ENCODE measurements around the gene APCDD1.
"Not testable (repeated sequence)": the region's sequence is repeated elsewhere in the genome, so short reads cannot be mapped to it uniquely, and the experiment has no call there.

APCDD1 gene

DNA sequence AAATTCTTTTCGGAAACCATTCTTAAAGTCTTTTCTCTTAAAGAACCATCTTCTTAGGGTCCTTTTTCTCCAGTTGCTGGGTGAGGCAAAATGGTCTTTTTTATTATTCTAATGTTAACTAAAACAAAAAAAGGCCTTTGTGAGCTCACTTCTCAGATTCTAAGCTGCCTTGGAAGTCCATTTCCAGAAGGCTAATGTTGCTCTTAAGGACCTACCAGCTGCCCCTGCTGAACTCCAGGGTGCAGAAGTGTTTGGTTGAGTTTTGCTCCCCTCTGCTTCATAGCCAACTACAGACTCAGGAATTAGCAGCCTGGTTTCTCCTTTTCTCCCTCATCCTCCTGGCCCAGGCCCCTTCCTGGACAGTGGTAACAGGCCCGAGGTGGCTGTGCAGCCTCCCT is 23.4 kb downstream of the APCDD1 start:
- in situ Hi-C loops (cut with HindIII; ENCODE audit: low pct_ligation_motif_present, low pct_unique_long_range_greater_than_20kb, low sequenced_read_pairs) = no loop called here
- no peak for DNase-seq

DNA sequence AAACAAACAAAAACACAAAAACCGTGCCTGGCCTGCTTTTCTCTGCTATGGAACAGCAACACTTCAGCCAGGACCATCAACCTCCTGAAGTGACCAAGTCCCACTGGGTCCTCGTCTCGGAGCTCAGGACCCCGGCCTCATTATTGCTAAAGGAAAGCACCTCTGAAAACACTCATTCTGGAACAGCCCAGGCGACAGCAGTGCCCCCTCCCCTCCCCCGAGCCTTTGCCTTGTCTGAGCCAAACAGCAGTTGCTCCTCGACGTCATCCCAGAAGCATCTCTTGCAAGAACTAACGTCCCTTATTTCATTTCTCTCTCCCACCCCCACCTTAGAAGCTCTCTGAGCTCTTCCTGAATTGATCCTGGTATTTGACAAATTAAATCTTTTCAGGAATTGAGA is 27.4 kb downstream of the APCDD1 start:
- in situ Hi-C loops (cut with HindIII; ENCODE audit: low pct_ligation_motif_present, low pct_unique_long_range_greater_than_20kb, low sequenced_read_pairs) = no loop called here
- no peak for DNase-seq

DNA sequence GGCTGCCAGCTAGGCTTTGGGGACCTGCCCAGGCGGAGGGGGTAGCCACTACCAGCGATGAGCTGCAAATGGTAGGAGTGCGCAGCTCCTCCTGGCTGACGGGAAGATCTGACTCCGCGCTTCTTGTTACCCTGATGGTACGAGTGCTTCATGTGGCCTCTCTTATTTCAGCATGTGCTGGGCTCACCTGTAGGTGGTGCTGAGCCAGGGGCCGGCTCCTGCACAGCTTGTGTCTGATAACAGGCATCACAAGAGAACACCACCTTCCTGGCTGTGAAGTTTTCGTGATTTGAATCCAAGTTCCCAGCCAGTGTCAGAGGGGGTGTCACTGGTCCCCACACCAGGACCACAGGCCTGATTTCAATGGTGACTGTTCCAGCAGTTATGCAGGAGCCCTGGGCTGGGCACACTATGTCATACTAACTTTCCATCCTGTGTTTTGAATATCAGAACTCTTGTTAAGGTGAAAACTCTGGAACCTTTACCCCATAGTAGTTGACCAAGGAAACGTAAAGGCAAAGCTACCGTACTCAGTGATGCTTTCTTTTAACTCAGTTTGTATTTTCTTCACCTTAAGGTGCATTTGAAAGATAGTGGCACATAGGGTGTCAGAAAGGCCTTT is 28.0 kb downstream of the APCDD1 start:
- no peak for DNase-seq
- in situ Hi-C loops (cut with HindIII; ENCODE audit: low pct_ligation_motif_present, low pct_unique_long_range_greater_than_20kb, low sequenced_read_pairs) = no loop called here

GRCh38 chr18:10482985-10483949 is 28.8 kb downstream of the APCDD1 start:
- in situ Hi-C loops (cut with HindIII; ENCODE audit: low pct_ligation_motif_present, low pct_unique_long_range_greater_than_20kb, low sequenced_read_pairs) = no loop called here
- DNase-seq = no peak

DNA sequence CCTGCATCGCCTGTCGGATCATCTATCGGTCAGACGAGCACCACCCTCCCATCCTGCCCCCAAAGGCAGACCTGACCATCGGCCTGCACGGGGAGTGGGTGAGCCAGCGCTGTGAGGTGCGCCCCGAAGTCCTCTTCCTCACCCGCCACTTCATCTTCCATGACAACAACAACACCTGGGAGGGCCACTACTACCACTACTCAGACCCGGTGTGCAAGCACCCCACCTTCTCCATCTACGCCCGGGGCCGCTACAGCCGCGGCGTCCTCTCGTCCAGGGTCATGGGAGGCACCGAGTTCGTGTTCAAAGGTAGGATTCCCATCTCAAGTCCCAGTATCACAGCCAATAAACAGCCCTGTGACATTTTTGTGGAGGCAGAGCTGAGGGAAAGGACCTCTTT is 31.0 kb downstream of the APCDD1 start:
- DNase-seq = no peak
- in situ Hi-C loops (cut with HindIII; ENCODE audit: low pct_ligation_motif_present, low pct_unique_long_range_greater_than_20kb, low sequenced_read_pairs) = no loop called here

- DNase-seq = no peak
- in situ Hi-C loops (cut with HindIII; ENCODE audit: low pct_ligation_motif_present, low pct_unique_long_range_greater_than_20kb, low sequenced_read_pairs) = no loop called here
Observed at GRCh38 chr18:10486362-10486761, 31.9 kb downstream of the APCDD1 start.

DNA sequence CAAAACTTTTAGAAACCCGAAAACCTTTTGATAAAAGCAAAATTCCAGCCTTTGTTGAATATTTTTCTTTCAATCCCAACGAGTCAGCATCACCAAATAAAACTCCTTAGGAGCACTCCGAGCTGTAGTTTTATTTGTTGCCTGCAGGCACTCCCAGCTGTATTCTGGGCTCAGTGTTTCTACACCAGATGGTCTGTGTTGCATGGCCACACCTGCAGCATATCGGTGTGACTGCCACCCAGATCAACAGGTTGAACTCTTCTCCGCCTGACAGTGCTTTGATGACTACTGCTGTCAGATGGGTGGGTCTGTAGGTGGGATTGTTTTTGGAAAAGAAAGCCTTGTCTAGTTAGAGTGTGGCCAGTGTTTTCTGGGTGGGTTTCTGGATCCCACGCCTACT is 32.7 kb downstream of the APCDD1 start:
- in situ Hi-C loops (cut with HindIII; ENCODE audit: low pct_ligation_motif_present, low pct_unique_long_range_greater_than_20kb, low sequenced_read_pairs) = no loop called here
- no peak for DNase-seq

DNA sequence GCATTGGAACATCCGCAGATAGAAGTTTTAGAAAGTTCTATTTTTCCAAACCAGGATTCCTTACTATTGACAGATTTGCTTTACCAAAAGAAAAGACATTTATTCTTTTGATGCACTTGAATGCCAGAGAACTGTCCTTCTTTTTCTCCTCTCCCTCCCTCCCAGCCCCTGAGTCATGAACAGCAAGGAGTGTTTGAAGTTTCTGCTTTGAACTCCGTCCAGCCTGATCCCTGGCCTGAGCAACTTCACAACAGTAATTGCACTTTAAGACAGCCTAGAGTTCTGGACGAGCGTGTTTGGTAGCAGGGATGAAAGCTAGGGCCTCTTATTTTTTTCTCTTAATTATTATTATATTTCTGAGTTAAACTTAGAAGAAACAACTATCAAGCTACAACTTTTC is 33.6 kb downstream of the APCDD1 start:
- no peak for DNase-seq
- in situ Hi-C loops (cut with HindIII; ENCODE audit: low pct_ligation_motif_present, low pct_unique_long_range_greater_than_20kb, low sequenced_read_pairs) = no loop called here

GRCh38 chr18:10490401-10491165 is 36.1 kb downstream of the APCDD1 start:
- in situ Hi-C loops (cut with HindIII; ENCODE audit: low pct_ligation_motif_present, low pct_unique_long_range_greater_than_20kb, low sequenced_read_pairs) = no loop called here
- DNase-seq = no peak

GRCh38 chr18:10495936-10496335 is 41.5 kb downstream of the APCDD1 start:
- in situ Hi-C loops (cut with HindIII; ENCODE audit: low pct_ligation_motif_present, low pct_unique_long_range_greater_than_20kb, low sequenced_read_pairs) = no loop called here
- no peak for DNase-seq

DNA sequence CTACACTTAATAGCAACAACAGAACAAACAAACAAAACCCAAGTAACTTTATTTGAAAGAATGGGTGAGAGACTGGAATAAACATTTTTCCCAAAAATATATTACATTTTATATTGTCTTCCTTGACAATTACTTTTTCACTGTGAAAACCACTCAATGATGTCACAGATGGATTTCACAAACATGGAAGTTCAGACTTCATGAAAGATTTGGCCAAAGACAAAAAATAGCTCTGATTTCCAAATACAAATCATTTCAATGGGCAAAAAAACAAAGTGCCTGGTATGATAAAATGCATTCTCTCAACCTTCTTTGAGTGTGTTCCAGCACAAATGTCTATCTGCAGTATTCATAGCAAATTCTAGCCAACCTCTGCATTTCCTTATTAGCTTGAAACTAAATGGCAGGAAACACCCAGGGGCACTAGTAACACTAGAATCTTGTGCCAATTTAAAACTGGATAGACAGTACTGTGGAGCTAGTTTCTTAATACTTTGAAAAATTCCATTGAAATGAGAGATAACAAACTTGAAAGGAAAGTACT is 42.8 kb downstream of the APCDD1 start:
- in situ Hi-C loops (cut with HindIII; ENCODE audit: low pct_ligation_motif_present, low pct_unique_long_range_greater_than_20kb, low sequenced_read_pairs) = no loop called here
- no peak for DNase-seq

GRCh38 chr18:10499230-10499629 is 44.8 kb downstream of the APCDD1 start:
- DNase-seq = no peak
- in situ Hi-C loops (cut with HindIII; ENCODE audit: low pct_ligation_motif_present, low pct_unique_long_range_greater_than_20kb, low sequenced_read_pairs) = no loop called here

GRCh38 chr18:10500038-10500437 is 45.6 kb downstream of the APCDD1 start:
- no peak for DNase-seq
- in situ Hi-C loops (cut with HindIII; ENCODE audit: low pct_ligation_motif_present, low pct_unique_long_range_greater_than_20kb, low sequenced_read_pairs) = loop anchor here (25.0 kb wide), 1 partner anchor 538 kb away; no protein-coding TSS in a partner anchor

- DNase-seq = no peak
- in situ Hi-C loops (cut with HindIII; ENCODE audit: low pct_ligation_motif_present, low pct_unique_long_range_greater_than_20kb, low sequenced_read_pairs) = loop anchor here (25.0 kb wide), 1 partner anchor 542 kb away; no protein-coding TSS in a partner anchor
Observed at GRCh38 chr18:10504723-10505122, 50.3 kb downstream of the APCDD1 start.

DNA sequence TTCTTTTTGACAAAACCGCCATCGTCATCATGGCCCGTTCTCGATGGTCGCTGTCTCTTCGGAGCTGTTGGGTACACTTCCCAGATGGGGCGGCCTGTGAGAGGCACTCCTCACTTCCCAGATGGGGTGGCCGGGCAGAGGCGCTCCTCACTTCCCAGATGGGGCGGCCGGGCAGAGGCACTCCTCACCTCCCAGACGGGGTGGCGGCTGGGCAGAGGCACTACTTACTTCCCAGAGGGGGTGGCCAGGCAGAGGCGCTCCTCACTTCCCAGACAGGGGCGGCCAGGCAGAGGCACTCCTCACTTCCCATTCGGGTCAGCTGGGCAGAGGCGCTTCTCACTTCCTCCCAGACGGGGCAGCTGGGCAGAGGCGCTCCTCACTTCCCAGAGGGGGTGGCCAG is 51.5 kb downstream of the APCDD1 start:
- not testable (repeated sequence) for DNase-seq
- in situ Hi-C loops (cut with HindIII; ENCODE audit: low pct_ligation_motif_present, low pct_unique_long_range_greater_than_20kb, low sequenced_read_pairs) = loop anchor here (25.0 kb wide), 1 partner anchor 544 kb away; no protein-coding TSS in a partner anchor

DNA sequence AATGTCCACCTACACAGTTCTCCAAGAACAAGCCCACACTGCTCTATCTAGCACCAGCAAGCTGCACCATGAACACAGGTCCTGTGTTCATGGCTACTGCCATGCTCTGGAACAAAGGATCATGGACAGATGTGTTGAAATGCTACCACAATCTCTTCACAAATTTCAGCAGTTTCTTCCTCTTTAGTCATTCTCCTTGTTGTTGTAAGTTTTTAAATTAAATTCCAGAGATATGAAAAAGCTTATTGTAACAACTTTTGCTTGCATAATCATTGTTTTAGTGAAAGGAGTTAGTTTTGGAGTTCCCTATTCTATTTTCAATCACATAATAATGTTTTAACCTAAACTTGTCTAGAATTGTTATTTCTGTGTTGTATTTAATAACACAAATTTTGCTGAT is 54.2 kb downstream of the APCDD1 start:
- in situ Hi-C loops (cut with HindIII; ENCODE audit: low pct_ligation_motif_present, low pct_unique_long_range_greater_than_20kb, low sequenced_read_pairs) = loop anchor here (25.0 kb wide), 1 partner anchor 546 kb away; no protein-coding TSS in a partner anchor
- DNase-seq = no peak

- in situ Hi-C loops (cut with HindIII; ENCODE audit: low pct_ligation_motif_present, low pct_unique_long_range_greater_than_20kb, low sequenced_read_pairs) = loop anchor here (25.0 kb wide), 1 partner anchor 549 kb away; no protein-coding TSS in a partner anchor
- no peak for DNase-seq
Observed at GRCh38 chr18:10511236-10511635, 56.8 kb downstream of the APCDD1 start.

- in situ Hi-C loops (cut with HindIII; ENCODE audit: low pct_ligation_motif_present, low pct_unique_long_range_greater_than_20kb, low sequenced_read_pairs) = loop anchor here (25.0 kb wide), 1 partner anchor 552 kb away; no protein-coding TSS in a partner anchor
- DNase-seq = no peak
Observed at GRCh38 chr18:10514082-10514481, 59.6 kb downstream of the APCDD1 start.

Measured in ACHN (cell line).